Panc1 (cell line): Measurements from ENCODE around the gene MORN4.

ENCODE experiments used
- SIN3A ChIP-seq: IDR thresholded peaks from 2 replicates; pipeline ENCODE4 v1.6.1; 2012; ENCODE audit warnings: low read depth, mild to moderate bottlenecking, low read length, moderate library complexity, borderline replicate concordance; ENCODE audit not compliant: insufficient read depth
- TF ChIP-seq, protein P1 (sequence below): fragments of 450-650 bp; IDR thresholded peaks from 2 replicates; pipeline ENCODE4 v1.5.1; 2017; ENCODE audit warnings: mild to moderate bottlenecking

- 0 out of 2 replicates have a peak, but pooled peaks have one; percentile 71 for TF ChIP-seq SIN3A
- TF ChIP-seq, protein P1, sequence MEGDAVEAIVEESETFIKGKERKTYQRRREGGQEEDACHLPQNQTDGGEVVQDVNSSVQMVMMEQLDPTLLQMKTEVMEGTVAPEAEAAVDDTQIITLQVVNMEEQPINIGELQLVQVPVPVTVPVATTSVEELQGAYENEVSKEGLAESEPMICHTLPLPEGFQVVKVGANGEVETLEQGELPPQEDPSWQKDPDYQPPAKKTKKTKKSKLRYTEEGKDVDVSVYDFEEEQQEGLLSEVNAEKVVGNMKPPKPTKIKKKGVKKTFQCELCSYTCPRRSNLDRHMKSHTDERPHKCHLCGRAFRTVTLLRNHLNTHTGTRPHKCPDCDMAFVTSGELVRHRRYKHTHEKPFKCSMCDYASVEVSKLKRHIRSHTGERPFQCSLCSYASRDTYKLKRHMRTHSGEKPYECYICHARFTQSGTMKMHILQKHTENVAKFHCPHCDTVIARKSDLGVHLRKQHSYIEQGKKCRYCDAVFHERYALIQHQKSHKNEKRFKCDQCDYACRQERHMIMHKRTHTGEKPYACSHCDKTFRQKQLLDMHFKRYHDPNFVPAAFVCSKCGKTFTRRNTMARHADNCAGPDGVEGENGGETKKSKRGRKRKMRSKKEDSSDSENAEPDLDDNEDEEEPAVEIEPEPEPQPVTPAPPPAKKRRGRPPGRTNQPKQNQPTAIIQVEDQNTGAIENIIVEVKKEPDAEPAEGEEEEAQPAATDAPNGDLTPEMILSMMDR = no peak
Observed at GRCh38 chr10:97632949-97633884, at the start of gene MORN4.
